ENCODE measurements around the gene B4GALT6. TPM values are rescaled to one million over a fixed set of nuclear protein-coding genes. Genes with fewer than 3 reads are reported as not detected.

The B4GALT6 gene
- total RNA-seq, 1 experiment from 2014 or later = 22.4 TPM

DNA sequence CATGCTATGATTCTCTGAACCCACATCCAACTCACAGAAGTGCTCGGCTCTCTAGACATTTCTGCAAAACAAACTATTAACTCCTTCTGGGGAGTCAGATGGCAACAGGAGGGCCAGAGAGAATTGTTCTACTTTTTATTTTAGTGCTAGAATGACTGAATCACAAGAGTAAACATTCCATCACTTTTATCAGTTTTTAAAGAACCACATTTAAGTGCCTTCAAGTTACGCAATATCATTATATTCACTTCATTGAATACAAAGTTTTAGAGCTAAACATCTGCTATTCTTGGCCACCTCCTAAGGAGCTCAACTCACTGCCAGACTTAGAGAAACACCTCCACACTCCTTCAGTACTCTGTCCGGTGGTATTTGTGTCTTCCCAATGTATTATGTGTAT is 22.4 kb downstream of the B4GALT6 start:
- no peaks in the 10 kb centered on the region for H3K9me3 ChIP-seq
- no TSS peak for BruUV-seq (replicated peaks)

DNA sequence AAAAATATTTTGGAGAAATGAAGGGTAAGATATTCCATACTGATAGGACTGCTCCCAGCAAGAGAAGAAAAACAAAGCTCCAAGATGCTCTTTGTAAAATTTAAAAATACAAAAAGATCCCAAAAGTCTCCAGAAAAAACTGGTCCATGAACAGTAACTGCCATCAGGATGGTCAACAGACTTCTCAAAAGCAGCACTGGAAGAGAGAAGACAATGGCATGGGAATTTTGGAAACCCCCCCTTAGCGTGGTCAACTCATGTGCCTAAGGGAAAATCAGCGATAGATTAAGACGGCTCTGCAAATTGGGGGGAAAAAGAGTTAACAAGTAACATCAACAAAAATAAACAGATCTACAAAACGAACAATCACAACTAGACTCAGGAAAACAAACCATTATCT is 23.6 kb downstream of the B4GALT6 start:
- Mint-ChIP-seq H3K36me3 (ENCODE audit: insufficient read depth, unreplicated experiment) (peaks cover 10% of the 10 kb centered on the region), H3K27ac (ENCODE audit: unreplicated experiment) (no peak overlapping the region), H3K9me3 (ENCODE audit: unreplicated experiment) (no peaks in the 10 kb centered on the region), H3K27me3 (ENCODE audit: insufficient read depth, unreplicated experiment) (no peaks in the 10 kb centered on the region), H3K4me1 (ENCODE audit: low read depth, unreplicated experiment) (peaks cover 6% of the 10 kb centered on the region), H3K4me3 (ENCODE audit: unreplicated experiment) (no peak overlapping the region)
- BruUV-seq (replicated peaks) = no TSS peak
- no peak for DNase-seq
- no peak overlapping the region for H3K4me3 ChIP-seq (ENCODE audit: low read depth, low read length)
- TF ChIP-seq, protein P1, sequence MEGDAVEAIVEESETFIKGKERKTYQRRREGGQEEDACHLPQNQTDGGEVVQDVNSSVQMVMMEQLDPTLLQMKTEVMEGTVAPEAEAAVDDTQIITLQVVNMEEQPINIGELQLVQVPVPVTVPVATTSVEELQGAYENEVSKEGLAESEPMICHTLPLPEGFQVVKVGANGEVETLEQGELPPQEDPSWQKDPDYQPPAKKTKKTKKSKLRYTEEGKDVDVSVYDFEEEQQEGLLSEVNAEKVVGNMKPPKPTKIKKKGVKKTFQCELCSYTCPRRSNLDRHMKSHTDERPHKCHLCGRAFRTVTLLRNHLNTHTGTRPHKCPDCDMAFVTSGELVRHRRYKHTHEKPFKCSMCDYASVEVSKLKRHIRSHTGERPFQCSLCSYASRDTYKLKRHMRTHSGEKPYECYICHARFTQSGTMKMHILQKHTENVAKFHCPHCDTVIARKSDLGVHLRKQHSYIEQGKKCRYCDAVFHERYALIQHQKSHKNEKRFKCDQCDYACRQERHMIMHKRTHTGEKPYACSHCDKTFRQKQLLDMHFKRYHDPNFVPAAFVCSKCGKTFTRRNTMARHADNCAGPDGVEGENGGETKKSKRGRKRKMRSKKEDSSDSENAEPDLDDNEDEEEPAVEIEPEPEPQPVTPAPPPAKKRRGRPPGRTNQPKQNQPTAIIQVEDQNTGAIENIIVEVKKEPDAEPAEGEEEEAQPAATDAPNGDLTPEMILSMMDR (IDR thresholded peaks at IDR 0.05; ENCODE audit: insufficient read depth in 1 of 2, low read depth in 1 of 2, low read length in 1 of 2, severe bottlenecking in 1 of 2, unreplicated experiment in 1 of 2) = no peak
- H3K9me3 ChIP-seq = no peaks in the 10 kb centered on the region
- intact Hi-C loops (cut with micrococcal nuclease; ENCODE audit: unreplicated experiment) = no loop called here
- no peaks in the 10 kb centered on the region for H3K36me3 ChIP-seq (ENCODE audit: control insufficient read depth, insufficient read depth, low read length)
- no peaks in the 10 kb centered on the region for H3K27me3 ChIP-seq (replicated peaks; ENCODE audit: control insufficient read depth, insufficient read depth, low read length)
- ChIA-PET CTCF (no interaction called here), POLR2A (no interaction called here)
- peaks cover 20% of the 10 kb centered on the region; the same call in 1 of the 2 replicates for H3K4me1 ChIP-seq

More for the DNA sequence above, 22.4 kb downstream of the B4GALT6 start:
- no peaks in the 10 kb centered on the region for H3K27me3 ChIP-seq (replicated peaks; ENCODE audit: control insufficient read depth, insufficient read depth, low read length)
- H3K27ac Mint-ChIP-seq (ENCODE audit: unreplicated experiment) = no peak overlapping the region
- peaks cover 6% of the 10 kb centered on the region for H3K4me1 Mint-ChIP-seq (ENCODE audit: low read depth, unreplicated experiment)
- H3K4me1 ChIP-seq = peaks cover 20% of the 10 kb centered on the region; the same call in 1 of the 2 replicates
- no peaks in the 10 kb centered on the region for H3K9me3 Mint-ChIP-seq (ENCODE audit: unreplicated experiment)
- DNase-seq = no peak
- H3K4me3 ChIP-seq (ENCODE audit: low read depth, low read length) = no peak overlapping the region
- no peaks in the 10 kb centered on the region for H3K27me3 Mint-ChIP-seq (ENCODE audit: insufficient read depth, unreplicated experiment)
- intact Hi-C loops (cut with micrococcal nuclease; ENCODE audit: unreplicated experiment) = no loop called here
- POLR2A ChIA-PET = no interaction called here
- H3K36me3 ChIP-seq (ENCODE audit: control insufficient read depth, insufficient read depth, low read length) = no peaks in the 10 kb centered on the region
- H3K4me3 Mint-ChIP-seq (ENCODE audit: unreplicated experiment) = no peak overlapping the region
- H3K36me3 Mint-ChIP-seq (ENCODE audit: insufficient read depth, unreplicated experiment) = peaks cover 10% of the 10 kb centered on the region
- TF ChIP-seq, protein P1 (IDR thresholded peaks at IDR 0.05; ENCODE audit: insufficient read depth in 1 of 2, low read depth in 1 of 2, low read length in 1 of 2, severe bottlenecking in 1 of 2, unreplicated experiment in 1 of 2) = no peak
- CTCF ChIA-PET = no interaction called here

DNA sequence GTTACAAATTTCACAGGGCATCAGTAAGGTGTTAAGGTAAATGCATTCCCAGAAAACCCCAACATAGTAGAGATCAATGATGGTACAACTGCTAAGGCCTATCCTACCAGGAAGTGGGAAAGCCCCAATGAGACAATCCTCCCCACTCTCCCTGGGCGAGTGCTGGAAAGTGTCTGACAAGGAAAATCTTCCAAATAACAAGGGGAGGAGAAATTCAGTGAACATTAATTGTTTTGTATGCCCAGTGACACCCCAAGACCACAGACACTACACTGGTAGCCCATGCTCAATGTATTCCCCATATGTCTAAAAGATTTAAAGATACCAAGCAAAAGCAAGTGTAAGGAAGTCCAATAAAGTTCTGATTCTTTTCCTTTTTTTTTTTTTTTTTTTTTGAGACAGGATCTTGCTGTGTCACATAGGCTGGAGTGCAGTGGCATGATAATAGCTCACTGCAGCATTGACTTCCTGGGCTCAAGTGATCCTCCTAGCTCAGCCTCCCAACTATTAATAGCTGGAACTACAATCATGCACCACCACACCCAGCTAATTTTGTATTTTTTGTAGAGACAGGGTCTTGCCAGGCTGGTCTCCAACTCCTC is 24.7 kb downstream of the B4GALT6 start:
- ChIA-PET POLR2A (no interaction called here), CTCF (interaction anchor here (0.9 kb wide), 1 partner anchor 25 kb away, joined by 3 read pairs; the partner anchor contains the start of gene B4GALT6)
- H3K36me3 Mint-ChIP-seq (ENCODE audit: insufficient read depth, unreplicated experiment) = peaks cover 16% of the 10 kb centered on the region
- peaks cover 6% of the 10 kb centered on the region for H3K4me1 Mint-ChIP-seq (ENCODE audit: low read depth, unreplicated experiment)
- Histone ChIP-seq H3K4me1 (peaks cover 20% of the 10 kb centered on the region; the same call in 1 of the 2 replicates), H3K36me3 (ENCODE audit: control insufficient read depth, insufficient read depth, low read length) (no peaks in the 10 kb centered on the region), H3K9me3 (no peaks in the 10 kb centered on the region), H3K4me3 (ENCODE audit: low read depth, low read length) (no peak overlapping the region), H3K27me3 (replicated peaks; ENCODE audit: control insufficient read depth, insufficient read depth, low read length) (no peaks in the 10 kb centered on the region)
- no peak overlapping the region for H3K4me3 Mint-ChIP-seq (ENCODE audit: unreplicated experiment)
- H3K27ac Mint-ChIP-seq (ENCODE audit: unreplicated experiment) = no peak overlapping the region
- H3K27me3 Mint-ChIP-seq (ENCODE audit: insufficient read depth, unreplicated experiment) = no peaks in the 10 kb centered on the region
- no peak for DNase-seq
- no peaks in the 10 kb centered on the region for H3K9me3 Mint-ChIP-seq (ENCODE audit: unreplicated experiment)
- intact Hi-C loops (cut with micrococcal nuclease; ENCODE audit: unreplicated experiment) = no loop called here
- no TSS peak for BruUV-seq (replicated peaks)
- TF ChIP-seq, protein P1 (IDR thresholded peaks at IDR 0.05; ENCODE audit: insufficient read depth in 1 of 2, low read depth in 1 of 2, low read length in 1 of 2, severe bottlenecking in 1 of 2, unreplicated experiment in 1 of 2) = no peak

Data from Caco-2 (cell line).